K562 (cell line): ENCODE measurements around the gene ITIH3.

Source experiments
- CBX5 ChIP-seq: IDR thresholded peaks from 2 replicates; pipeline ENCODE4 v1.6.1; 2014; ENCODE audit warnings: low read depth, borderline replicate concordance
- CREB1 ChIP-seq, 2 experiments: sonication (generic) in 1 of 2; formaldehyde crosslinking in 1 of 2; IDR thresholded peaks; 2 replicates each; pipeline versions ENCODE4 v1.6.1 to v1.8.0; 2012 to 2022; ENCODE audit warnings: inconsistent platforms in 1 of 2, mild to moderate bottlenecking in 1 of 2, missing genetic modification reagents in 1 of 2, moderate library complexity in 1 of 2
- GABPB1 ChIP-seq: sonication (generic); formaldehyde crosslinking; IDR thresholded peaks from 2 replicates; pipeline ENCODE4 v1.8.0; 2022; ENCODE audit warnings: mild to moderate bottlenecking, missing genetic modification reagents
- POLR2A ChIP-seq: fragments of 450-650 bp; conservative IDR thresholded peaks from 2 replicates; pipeline ENCODE4 v1.6.1; 2016
- POLR2AphosphoS2 ChIP-seq: IDR thresholded peaks from 2 replicates; pipeline ENCODE4 v1.6.1; 2012; ENCODE audit warnings: low read length, improper control_type of control experiment
- SP2 ChIP-seq: IDR thresholded peaks from 2 replicates; pipeline ENCODE4 v1.6.1; 2011; ENCODE audit warnings: mild to moderate bottlenecking, low read depth, low read length, moderate library complexity; ENCODE audit not compliant: poor library complexity, severe bottlenecking; ENCODE audit errors: extremely low read depth
- TBP ChIP-seq: optimal IDR thresholded peaks from 2 replicates; pipeline ENCODE3; 2011; ENCODE audit warnings: low read depth, low read length, improper control_type of control experiment
- ZBTB1 ChIP-seq: sonication (generic); formaldehyde crosslinking; IDR thresholded peaks from 2 replicates; pipeline ENCODE4 v1.8.1; 2023; ENCODE audit warnings: missing genetic modification reagents, low read depth, mild to moderate bottlenecking, borderline replicate concordance
- ZNF217 ChIP-seq: sonication (generic); formaldehyde crosslinking; IDR thresholded peaks from 2 replicates; pipeline ENCODE4 v1.8.0; 2022; ENCODE audit warnings: mild to moderate bottlenecking, missing genetic modification reagents
- TF ChIP-seq, protein P1 (sequence below): fragments of 150-350 bp; IDR thresholded peaks from 2 replicates; pipeline ENCODE4 v1.6.1; 2014; ENCODE audit warnings: low read depth, mild to moderate bottlenecking, low read length, borderline replicate concordance

DNA sequence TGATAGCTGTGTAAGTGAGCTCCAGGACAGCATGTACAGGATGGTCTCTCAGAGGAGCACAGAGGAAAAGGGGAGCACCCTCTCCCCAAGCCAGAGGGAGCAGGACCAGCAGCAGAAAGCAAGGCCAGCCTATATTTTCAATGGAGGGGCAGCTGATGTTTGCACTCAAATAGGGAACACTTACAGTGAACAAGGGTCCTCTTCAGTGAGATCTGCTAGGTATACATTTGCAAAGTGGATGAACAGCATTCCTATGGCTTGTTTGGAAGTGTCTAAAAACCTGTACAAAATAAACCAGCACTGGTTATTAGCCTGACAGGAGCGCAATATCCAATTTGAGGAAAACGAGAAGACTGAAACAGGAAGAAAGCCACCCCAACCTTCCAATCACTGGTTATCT lies 57.8 kb downstream of the ITIH3 start:
- no peak for TF ChIP-seq CBX5
- TF ChIP-seq SP2 = no peak
- TF ChIP-seq CREB1 (IDR thresholded peaks at IDR 0.05) = no peak
- no peak for TF ChIP-seq CREB1 (CRISPR knock-in tag; IDR thresholded peaks at IDR 0.05)
- TF ChIP-seq ZBTB1 = no peak
- no peak for TF ChIP-seq GABPB1 (CRISPR knock-in tag)
- TF ChIP-seq POLR2AphosphoS2 = no peak
- no peak for TF ChIP-seq POLR2A
- no peak for TF ChIP-seq TBP
- TF ChIP-seq, protein P1, sequence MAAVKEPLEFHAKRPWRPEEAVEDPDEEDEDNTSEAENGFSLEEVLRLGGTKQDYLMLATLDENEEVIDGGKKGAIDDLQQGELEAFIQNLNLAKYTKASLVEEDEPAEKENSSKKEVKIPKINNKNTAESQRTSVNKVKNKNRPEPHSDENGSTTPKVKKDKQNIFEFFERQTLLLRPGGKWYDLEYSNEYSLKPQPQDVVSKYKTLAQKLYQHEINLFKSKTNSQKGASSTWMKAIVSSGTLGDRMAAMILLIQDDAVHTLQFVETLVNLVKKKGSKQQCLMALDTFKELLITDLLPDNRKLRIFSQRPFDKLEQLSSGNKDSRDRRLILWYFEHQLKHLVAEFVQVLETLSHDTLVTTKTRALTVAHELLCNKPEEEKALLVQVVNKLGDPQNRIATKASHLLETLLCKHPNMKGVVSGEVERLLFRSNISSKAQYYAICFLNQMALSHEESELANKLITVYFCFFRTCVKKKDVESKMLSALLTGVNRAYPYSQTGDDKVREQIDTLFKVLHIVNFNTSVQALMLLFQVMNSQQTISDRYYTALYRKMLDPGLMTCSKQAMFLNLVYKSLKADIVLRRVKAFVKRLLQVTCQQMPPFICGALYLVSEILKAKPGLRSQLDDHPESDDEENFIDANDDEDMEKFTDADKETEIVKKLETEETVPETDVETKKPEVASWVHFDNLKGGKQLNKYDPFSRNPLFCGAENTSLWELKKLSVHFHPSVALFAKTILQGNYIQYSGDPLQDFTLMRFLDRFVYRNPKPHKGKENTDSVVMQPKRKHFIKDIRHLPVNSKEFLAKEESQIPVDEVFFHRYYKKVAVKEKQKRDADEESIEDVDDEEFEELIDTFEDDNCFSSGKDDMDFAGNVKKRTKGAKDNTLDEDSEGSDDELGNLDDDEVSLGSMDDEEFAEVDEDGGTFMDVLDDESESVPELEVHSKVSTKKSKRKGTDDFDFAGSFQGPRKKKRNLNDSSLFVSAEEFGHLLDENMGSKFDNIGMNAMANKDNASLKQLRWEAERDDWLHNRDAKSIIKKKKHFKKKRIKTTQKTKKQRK = no peak
- TF ChIP-seq ZNF217 (CRISPR knock-in tag) = no peak
